Right ventricle myocardium superior (tissue), 1 donor: ENCODE results near the gene SERPINB2. TPM values are rescaled to one million over a fixed set of nuclear protein-coding genes. Genes with fewer than 3 reads are reported as not detected.

Experiments
- ATAC-seq: fragments of 200-7000 bp; cut with Tn5 transposase; one replicate; pipeline ENCODE4 v1.9.1; 2020; ENCODE audit warnings: mild to moderate bottlenecking; ENCODE audit not compliant: poor library complexity
- DNase-seq: peaks from one replicate; pipeline ENCODE4 v3.0.0-alpha.2; 2020
- intact Hi-C: fragments of 100-400 bp; cut with DNase I; formaldehyde crosslinking; loops from one replicate; pipeline ENCODE4 v1.11.2; 2022
- long read RNA-seq: library from polyadenylated mRNA; unstranded; transcript quantifications from one replicate; pipeline ENCODE4 v2.0.0, GENCODE V29; 2021
- total RNA-seq: library from RNA; stranded (reverse); fragmentation: NEBNext Ultra II Directional; extraction: Animal tissue kit (Norgen Biotek cat#: 25700); gene quantifications from one replicate; pipeline ENCODE4 v1.2.1, GENCODE V29; 2021
- donor health status: DM: no; HTN: yes; CAD: no; lungs with severe emphysema.

Gene SERPINB2, protein sequence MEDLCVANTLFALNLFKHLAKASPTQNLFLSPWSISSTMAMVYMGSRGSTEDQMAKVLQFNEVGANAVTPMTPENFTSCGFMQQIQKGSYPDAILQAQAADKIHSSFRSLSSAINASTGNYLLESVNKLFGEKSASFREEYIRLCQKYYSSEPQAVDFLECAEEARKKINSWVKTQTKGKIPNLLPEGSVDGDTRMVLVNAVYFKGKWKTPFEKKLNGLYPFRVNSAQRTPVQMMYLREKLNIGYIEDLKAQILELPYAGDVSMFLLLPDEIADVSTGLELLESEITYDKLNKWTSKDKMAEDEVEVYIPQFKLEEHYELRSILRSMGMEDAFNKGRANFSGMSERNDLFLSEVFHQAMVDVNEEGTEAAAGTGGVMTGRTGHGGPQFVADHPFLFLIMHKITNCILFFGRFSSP
- not detected for total RNA-seq
- long read RNA-seq: 0 reads

DNA sequence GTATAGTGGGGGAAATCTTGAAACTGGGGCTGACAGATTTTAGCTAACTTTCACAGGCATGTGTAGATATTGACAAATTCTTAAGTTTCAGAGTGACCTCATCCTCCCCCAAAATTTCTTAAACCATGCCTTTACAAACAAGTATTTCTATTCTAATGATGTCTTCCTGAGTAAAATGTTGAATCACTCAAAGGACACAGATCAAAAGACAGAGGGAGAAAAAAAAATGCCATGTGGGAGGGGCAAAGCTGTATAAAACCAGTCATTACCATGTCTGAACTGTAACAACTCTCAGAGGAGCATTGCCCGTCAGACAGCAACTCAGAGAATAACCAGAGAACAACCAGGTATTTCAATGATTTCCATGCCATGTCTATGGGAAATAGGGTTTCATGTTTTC, at the start of gene SERPINB2:
Gene SERPINB2 (plus strand): TSS at position 282 of the 400 bp plus-strand sequence. CDS start 3,740 bp downstream, outside the sequence.
- DNase-seq (no peak), ATAC-seq (no peak)
- intact Hi-C loops: no loop called here

DNA sequence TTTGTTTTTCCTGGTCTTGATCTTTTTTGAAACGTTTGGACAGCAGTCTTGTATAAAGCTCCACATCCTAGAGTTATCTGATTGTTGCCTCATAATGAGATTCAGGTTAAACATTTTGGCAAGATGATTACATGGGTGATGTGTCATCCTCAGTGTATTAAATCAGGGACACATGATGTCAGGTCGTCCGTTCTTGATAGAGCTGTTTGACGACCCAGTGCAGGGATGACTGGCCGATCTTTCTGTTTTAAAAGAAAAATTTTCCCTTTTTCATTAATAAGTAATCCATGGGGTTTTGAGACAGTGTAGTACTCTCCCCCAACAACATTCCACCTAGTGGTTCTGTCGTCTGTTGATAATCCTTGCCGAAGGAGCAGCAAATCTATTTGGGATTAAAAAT, 44.5 kb upstream of the SERPINB2 start:
- ATAC-seq (no peak), DNase-seq (no peak)
- intact Hi-C loops: no loop called here

DNA sequence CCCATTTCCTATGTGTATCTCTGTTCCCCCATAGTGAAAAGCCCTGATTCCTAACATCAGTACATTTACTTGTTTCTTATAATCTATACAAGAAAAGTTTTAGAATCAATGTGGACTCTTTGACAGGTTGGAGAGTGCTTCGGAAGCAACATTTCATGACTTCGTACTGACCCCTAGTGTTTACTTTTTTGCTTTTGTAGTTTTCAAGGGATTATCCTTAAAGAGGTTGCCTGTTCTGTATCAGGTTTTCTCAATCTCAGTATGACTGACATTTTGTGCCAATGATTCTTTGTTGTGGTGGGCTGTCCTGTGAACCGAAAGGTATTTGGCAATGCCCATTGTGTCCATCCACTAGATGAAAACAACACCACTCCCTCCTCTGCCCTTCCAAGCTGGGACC, 43.3 kb upstream of the SERPINB2 start:
- ATAC-seq (no peak), DNase-seq (no peak)
- intact Hi-C loops: no loop called here

DNA sequence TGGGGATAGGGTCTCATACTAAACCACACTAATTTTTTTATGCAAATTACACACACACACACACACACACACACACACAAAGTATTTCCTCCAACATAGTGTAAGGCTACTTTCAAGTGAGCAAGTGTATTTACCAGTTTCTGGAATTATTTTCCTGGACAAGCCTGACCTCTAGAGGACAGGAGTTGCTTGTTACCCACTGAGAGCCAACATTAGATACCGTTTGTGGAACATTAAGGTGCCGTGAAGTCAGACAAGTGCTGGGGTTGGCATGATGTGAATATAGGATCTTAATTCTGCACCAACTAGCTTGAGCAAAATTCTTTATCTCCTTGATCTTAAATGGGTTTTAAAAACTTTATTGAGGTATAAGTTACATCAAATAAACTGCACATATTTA, 39.3 kb upstream of the SERPINB2 start:
- intact Hi-C loops: loop anchor here (5.0 kb wide), 1 partner anchor 331 kb away; no protein-coding TSS in a partner anchor
- DNase-seq (no peak), ATAC-seq (no peak)

DNA sequence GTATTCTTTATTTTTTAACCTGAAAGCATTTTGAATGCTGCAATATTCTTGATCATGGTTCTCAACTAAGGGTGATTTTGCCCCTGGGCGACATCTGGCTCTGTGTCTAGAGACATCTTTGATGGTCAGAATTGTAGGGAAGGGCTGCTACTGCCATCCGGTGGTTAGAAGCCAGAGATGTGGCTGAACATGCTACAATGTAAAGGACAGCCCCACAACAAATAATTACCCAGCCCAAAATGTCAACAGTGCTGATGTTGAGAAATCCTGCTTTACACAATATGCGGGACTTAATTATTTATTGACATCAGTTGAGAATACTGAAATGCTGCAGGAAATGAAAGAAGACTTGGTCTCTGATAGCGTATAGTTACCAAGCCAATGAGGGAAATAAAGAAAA, 37.5 kb upstream of the SERPINB2 start:
- no peak for ATAC-seq
- intact Hi-C loops: no loop called here
- no peak for DNase-seq

GRCh38 chr18:63850636-63851035, 36.9 kb upstream of the SERPINB2 start:
- no peak for DNase-seq
- intact Hi-C loops: no loop called here
- ATAC-seq: no peak

DNA sequence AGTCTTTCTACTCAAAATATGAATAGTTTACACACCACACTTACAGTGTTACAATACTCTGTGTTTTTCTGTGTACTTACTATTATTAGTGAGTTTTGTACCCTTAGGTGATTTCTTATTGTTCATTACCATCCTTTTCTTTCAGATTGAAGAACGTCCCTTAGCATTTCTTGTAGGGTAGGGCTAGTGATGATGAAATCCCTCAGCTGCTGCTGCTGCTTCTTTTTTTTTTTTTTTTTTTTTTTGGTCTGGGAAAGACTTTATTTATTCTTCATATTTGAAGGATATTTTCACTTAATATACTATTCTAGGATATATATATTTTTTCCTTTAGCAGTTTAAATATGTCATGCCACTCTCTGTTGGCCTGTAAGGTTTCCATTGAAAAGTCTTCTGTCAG, 29.0 kb upstream of the SERPINB2 start:
- no peak for DNase-seq
- ATAC-seq: no peak
- intact Hi-C loops: no loop called here

GRCh38 chr18:63859781-63860475, 27.6 kb upstream of the SERPINB2 start:
- intact Hi-C loops: no loop called here
- no peak for ATAC-seq
- no peak for DNase-seq

GRCh38 chr18:63860531-63860930, 27.0 kb upstream of the SERPINB2 start:
- intact Hi-C loops: no loop called here
- ATAC-seq: no peak
- no peak for DNase-seq

- DNase-seq: no peak
- no peak for ATAC-seq
- intact Hi-C loops: no loop called here
Observed at GRCh38 chr18:63867368-63868125, 20.0 kb upstream of the SERPINB2 start.

- no peak for ATAC-seq
- no peak for DNase-seq
- intact Hi-C loops: no loop called here
Observed at GRCh38 chr18:63868546-63868945, 19.0 kb upstream of the SERPINB2 start.

DNA sequence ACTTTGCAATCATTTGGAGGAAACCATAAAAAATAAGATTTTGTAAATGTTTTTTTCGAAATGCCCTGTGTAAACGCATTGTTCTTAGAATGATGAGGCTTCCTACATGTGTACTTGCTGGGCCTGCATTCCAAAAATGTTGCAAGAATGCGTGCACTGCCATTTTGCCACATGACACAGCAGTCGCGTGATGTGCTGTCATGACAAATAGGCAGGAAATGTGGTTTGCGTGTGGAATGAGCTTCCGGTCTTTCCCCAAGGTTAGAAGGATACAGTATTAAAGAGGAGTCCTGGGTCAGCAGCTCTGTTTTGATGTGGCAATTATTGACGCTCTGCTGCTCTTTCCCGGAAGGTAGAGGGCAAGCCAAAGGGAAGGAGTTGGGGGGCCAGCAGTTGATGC, 18.1 kb upstream of the SERPINB2 start:
- ATAC-seq (no peak), DNase-seq (no peak)
- intact Hi-C loops: no loop called here

- intact Hi-C loops: no loop called here
- DNase-seq (no peak), ATAC-seq (no peak)
Observed at GRCh38 chr18:63869851-63870250, 17.7 kb upstream of the SERPINB2 start.

DNA sequence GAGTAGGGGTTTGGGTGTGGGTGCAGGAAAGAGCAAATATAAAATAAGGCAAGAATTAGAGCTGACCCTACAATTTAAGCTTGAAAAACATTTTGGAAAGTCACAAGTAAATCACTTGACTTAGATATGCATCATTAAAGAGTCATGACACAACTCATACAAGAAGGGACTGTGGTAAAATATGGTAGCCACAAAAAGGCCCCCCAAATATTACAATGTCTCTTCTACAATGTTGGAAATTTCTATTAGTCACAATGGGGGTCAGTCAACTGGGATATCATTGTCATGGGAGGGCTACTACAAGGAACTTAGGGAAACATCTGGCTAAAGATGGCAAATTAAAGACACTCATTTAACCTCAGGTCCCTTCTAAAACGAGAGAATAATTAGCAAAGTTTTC, 15.7 kb upstream of the SERPINB2 start:
- intact Hi-C loops: no loop called here
- ATAC-seq (no peak), DNase-seq (no peak)

DNA sequence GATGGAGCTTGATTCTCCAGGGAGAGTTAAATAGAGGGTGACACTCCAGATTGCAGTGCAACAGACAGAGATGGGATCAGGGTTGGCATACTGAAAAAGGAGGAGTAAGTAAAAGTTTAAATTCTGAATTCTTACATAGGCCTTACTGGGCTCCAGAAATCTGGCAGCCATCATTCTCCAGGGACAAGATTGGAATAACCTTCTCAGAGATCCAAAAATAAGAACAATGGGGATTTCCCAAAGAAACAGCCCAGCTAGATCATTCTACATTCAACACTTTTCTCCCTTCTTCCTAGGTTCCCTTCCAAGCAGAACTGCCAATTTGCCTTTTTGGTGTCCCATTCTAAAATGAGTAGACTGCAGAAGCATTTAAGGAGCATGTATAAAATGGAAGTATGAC, 14.9 kb upstream of the SERPINB2 start:
- no peak for DNase-seq
- no peak for ATAC-seq
- intact Hi-C loops: no loop called here

- ATAC-seq: no peak
- no peak for DNase-seq
- intact Hi-C loops: no loop called here
Observed at GRCh38 chr18:63878343-63878742, 9.2 kb upstream of the SERPINB2 start.

GRCh38 chr18:63878925-63879324, 8.6 kb upstream of the SERPINB2 start:
- DNase-seq: no peak
- intact Hi-C loops: no loop called here
- no peak for ATAC-seq

GRCh38 chr18:63879709-63880108, 7.8 kb upstream of the SERPINB2 start:
- intact Hi-C loops: no loop called here
- DNase-seq (no peak), ATAC-seq (no peak)

- no peak for DNase-seq
- intact Hi-C loops: no loop called here
- no peak for ATAC-seq
Observed at GRCh38 chr18:63881851-63882250, 5.7 kb upstream of the SERPINB2 start.
